Raji (cell line): Measurements from ENCODE around the gene OR6B1.

Experiments used
- POLR2A ChIP-seq: IDR thresholded peaks from 2 replicates; pipeline ENCODE4 v1.6.1; 2011; ENCODE audit warnings: low read depth, low read length, control low read depth; ENCODE audit not compliant: insufficient read depth

Gene OR6B1

DNA sequence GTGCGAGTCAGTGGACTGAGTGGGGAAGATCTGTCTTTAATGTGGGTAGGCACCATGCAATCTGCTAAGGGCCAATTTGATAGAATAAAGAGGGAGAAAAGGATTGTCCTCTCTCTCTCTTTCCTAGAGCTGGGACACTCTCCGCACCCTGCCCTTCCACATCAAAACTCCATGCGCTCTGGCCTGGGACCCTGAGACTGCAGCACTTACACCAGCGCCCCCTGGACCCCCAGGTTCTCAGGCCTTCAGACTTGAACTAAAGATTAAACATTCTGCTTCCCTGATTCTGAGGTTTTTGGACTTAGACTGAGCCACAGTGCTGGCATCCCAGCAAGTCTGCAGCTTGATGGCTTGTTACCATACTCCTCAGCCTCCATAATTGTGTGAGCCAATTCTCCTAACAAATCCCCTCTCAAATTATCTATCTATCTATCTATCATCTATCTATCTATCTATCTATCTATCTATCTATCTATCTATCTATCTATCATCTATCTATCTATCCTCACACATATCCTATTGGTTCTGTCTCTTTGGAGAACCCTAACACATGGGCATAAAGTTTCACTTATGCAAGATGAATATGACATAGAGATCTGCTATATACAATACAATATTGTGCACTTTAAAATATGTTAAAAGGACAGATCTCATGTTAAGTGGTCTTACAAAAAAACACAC, 26.2 kb downstream of the OR6B1 start:
- TF ChIP-seq POLR2A = no peak

DNA sequence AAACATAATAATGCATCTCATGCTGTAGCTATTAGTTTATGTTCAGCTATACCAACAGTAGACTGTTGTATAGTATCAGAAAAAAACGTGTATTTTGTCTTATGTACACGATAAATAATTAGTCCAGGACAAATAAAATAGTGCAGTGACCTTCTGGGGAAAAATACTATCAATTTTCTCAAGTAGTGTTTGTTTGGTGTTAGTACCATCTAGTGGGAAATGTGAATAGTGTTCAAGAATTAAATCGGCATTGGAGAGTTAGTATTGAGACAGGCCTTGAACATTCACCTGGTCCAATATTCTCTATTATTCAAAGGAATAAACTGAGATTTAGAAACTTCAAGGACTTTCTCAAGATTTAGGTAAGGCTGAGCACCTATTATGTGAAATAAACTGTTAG, 26.9 kb downstream of the OR6B1 start:
- no peak for TF ChIP-seq POLR2A

DNA sequence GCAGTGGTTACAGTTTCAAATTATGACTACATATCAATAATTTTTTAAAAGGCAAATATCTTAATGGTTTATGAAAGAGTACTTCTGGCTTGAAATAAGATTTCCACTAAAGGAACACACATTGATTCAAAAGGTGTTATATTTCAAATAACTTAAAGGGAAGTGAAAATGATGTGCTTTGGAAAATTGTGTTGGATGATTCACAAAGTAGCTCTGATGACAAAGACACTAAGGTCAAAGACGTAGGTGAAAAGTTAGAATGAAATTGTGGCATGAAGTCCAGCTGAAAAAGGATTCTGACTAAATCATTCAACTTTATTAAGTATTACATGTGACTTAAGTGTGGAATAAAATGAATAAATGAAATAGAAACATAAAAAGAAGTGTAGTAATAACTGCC, 27.9 kb downstream of the OR6B1 start:
- no peak for TF ChIP-seq POLR2A

DNA sequence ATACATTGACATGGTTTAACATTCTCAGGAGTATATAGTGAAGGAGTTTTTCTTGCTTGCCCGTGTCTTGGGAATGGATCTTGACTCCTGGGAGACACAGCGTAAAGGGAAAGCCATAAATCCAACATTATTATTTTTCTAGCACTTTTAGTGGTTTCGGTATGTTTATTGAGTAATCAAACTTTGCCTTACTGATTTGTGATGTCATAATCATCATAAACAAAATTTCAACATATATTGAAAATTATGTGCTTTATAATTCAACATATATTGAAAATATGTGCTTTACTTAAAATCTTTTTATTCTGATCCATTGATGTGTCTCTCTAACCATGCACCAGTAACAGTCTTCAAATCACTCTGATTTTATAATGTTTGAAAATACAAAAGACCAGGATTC, 28.4 kb downstream of the OR6B1 start:
- TF ChIP-seq POLR2A = no peak

- TF ChIP-seq POLR2A = no peak
These were observed 32.4 kb downstream of the OR6B1 start for GRCh38 chr7:144032516-144032915.

GRCh38 chr7:144032985-144033709, 33.0 kb downstream of the OR6B1 start:
- TF ChIP-seq POLR2A = no peak

- no peak for TF ChIP-seq POLR2A
These were observed 35.3 kb downstream of the OR6B1 start for GRCh38 chr7:144035385-144035784.

GRCh38 chr7:144036302-144036885, 36.3 kb downstream of the OR6B1 start:
- TF ChIP-seq POLR2A = no peak

- TF ChIP-seq POLR2A = no peak
These were observed 37.4 kb downstream of the OR6B1 start for GRCh38 chr7:144037414-144038035.

GRCh38 chr7:144038887-144039286, 38.8 kb downstream of the OR6B1 start:
- TF ChIP-seq POLR2A = no peak

DNA sequence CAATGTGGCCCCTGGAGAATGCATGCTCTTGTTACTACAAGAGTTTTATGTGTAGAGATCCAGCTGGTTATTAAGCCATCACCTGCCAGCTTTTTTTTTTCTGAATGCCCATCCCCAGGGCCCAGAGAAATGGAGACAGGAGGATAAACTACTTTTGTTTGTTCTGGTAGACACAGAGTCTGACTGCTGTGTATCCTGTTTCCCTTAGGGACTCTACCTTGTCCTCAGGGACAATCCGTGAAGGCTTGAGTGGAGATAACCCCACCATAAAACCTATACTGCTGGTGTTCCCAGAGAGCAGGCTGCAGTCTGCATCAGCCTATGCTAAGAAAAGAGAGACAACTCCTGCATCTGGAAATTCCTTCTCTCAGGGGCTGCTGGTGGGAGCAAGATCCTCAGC, 48.5 kb downstream of the OR6B1 start, which contains the start of gene OR2A5:
Gene OR2A5 (plus strand): TSS at position 301 of the 400 bp plus-strand sequence. CDS start 1,454 bp downstream, outside the sequence.
- TF ChIP-seq POLR2A = no peak

DNA sequence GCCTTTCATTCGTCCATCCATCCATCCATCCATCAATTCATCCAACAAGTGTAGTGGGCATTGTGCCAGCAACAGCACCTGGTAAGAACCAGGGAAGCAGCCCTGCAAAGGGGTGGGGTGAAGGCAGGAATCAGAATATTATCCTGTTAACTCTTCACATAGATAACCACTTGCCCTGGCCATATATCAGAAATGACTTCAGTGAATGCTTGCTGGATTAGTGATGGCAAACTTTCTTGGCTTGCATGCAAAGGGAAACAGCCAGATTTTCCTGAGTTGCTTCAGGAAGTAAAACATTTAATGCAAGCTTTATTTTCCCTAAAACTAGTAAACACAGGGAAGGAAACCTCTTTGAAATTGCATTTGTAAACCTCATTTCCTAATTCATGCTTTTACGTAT, 49.4 kb downstream of the OR6B1 start:
- TF ChIP-seq POLR2A = no peak

GRCh38 chr7:144050093-144050492, 50.0 kb downstream of the OR6B1 start:
- no peak for TF ChIP-seq POLR2A

GRCh38 chr7:144057954-144058353, 57.8 kb downstream of the OR6B1 start:
- no peak for TF ChIP-seq POLR2A
